Stimulated activated CD4-positive, alpha-beta T cell treated with anti-CD3 and anti-CD28 coated beads, TNF-alpha, amount 100 ng/mL, for 1 hour (primary cell): ENCODE measurements around the gene DHX16.
"Not testable (repeated sequence)": the region's sequence is repeated elsewhere in the genome, so short reads cannot be mapped to it uniquely, and the experiment has no call there.

Source experiments
- DNase-seq, 3 donors: peaks; one replicate each; pipeline ENCODE4 v3.0.0-alpha.2; 2020; ENCODE audit warnings: low read depth in 3 of 3, low spot score in 1 of 3

Gene DHX16

DNA sequence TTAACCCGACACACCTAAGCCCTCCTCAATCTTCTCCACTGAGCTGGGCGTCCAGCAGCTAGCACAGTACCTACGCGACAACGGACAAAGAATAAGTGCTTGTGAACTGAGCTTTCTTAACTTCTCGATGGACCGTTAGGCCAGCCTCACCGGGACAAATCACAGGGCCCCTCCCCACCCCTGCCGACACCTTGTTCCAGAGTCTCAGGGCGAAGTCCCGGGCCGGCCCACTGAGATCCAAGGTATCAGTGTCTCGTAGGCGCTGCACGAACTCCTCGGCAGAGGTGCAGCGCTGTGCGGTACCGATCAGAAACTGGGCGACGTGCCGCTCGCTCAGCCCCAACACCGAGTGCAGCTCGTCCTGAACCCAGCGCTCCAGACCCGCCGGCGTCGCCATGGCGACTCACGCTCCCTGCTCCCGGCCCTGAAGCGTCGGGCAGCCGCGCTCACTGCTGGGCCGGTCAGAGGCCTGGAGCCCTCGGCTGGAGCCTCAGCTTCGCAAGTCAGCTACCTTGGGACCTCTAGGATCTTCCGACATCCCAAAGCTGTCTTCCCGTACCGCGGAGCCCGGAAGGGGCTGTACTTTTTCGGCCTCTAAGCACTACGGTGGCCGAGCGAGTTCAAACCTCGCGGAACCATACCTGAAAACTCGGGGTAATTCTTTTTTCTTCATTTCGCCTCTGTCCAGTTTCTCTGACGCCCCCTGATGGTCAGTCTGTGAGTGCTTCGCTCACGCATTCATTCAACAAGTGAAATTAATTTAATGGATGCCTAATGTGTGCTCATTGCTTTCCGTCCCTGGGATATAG is at the start of gene DHX16:
TSS of gene DHX16 (minus strand) at position 562 of the 809 bp plus-strand sequence. CDS start at position 397, 165 bp downstream.
- DNase-seq = peak; percentile 76 to 83 (median 76)

DNA sequence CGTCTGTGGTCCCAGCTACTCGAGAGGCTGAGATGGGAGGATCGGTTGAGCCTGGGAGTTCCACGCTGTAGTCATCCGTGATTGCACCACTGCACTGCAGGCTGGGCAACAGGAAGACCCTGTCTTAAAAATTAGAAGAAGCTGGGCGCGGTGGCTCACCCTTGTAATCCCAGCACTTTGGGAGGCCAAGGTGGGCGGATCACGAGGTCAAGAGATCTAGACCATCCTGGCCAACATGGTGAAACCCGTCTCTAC is 49.1 kb upstream of the DHX16 start:
- DNase-seq = not testable (repeated sequence)

DNA sequence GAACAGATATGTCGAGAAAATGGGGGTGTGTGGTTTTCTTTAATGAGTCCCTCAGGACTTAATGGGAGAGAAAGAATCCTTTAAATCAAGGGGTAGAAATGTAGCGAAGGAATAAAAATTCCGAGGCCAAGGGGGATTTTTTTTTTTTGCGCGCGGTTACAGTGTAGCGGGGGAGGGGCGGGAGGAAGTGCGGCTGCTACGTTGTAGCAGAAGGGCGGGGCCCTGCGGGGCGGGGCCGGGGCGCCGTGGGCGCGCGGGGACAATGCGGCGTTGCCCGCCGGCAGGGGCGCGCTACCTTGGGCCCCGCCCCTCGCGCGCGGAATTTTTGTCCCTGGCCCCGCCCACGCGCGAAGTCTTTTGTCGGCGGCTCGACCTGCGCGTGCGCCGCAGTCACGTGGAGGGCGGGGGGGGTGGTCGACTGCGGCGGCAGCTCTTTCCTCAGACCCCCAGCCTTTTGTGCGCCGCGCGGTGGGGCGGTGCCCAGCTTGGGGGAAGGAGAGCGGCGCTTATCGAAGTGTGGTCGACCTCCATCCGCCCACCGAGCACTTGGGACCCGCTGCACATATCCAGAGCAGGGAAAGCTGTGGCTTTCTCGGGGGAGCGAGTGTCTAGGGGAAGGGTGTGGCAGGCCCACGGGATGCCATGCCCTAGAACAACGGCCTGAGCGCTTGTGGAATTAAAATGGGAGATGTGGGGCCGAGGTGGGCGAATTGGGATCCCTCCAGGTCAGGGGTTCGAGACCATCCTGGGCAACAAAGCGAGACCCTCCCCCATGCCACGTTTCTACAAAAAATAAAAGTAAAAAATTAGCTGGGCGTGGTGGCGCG is 48.6 kb upstream of the DHX16 start:
- peak; percentile 90 to 98 (median 96) for DNase-seq

DNA sequence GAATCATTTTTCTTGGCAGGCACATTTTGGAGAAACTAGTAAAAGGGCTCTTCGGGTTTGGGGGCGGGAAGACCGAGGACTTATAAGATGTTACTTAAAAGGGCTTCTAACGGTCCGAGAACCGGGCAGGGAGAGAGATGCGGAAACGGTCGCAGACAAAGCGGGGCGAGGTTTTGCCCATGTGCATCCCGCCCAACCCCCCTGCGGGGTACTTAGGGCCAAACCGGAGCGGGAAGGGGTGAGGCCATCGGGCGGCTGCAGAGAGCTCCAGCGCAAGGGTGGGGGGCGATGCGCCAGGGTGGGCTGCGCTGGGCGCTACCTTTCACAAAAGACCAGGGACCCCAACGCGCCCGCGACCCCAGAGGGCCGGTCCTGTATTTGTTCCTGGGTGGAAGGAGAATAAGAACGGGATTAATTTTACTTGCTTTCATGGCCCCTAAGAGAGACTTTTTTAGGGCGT is 48.0 kb upstream of the DHX16 start:
- peak in 1 of 3 donors; percentile 52 for DNase-seq

DNA sequence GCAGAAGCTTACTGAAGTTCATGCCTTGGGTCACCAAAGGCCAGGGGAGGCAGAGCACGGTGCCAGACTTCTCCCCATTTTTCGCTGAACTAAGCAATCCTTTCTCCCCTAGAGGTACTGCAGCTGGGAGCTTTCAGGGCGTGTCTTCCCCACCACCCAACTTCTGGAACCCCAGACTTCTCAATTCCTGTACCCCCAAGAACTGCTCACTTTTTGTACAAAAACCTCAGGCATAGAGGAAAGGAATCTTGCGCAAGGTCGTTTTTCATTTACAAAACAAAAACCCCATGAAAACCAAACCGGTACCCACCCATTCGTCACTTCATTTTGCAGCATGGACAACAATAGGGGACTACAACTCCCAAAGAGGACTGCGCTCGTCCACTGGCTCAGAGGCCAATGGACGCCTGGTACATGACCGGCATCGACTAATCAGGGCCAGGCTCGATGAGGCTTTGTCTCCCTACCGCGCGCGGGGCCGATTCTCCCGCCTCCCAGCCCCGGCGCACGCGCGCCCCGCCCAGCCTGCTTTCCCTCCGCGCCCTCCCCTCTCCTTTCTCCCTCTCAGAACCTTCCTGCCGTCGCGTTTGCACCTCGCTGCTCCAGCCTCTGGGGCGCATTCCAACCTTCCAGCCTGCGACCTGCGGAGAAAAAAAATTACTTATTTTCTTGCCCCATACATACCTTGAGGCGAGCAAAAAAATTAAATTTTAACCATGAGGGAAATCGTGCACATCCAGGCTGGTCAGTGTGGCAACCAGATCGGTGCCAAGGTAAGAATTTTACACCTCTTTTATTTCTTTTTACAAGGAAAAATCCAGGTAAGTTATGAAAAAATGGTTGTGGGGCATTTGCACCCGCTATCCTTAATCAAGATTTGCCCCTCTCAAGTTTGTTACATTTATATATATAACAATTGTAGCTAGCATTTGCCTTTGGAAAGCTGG is 47.3 kb upstream of the DHX16 start, which contains the start of gene TUBB:
TSS of gene TUBB (plus strand) at position 562 of the 947 bp plus-strand sequence. CDS start at position 717, 155 bp downstream.
- peak; percentile 85 to 90 (median 87) for DNase-seq

DNA sequence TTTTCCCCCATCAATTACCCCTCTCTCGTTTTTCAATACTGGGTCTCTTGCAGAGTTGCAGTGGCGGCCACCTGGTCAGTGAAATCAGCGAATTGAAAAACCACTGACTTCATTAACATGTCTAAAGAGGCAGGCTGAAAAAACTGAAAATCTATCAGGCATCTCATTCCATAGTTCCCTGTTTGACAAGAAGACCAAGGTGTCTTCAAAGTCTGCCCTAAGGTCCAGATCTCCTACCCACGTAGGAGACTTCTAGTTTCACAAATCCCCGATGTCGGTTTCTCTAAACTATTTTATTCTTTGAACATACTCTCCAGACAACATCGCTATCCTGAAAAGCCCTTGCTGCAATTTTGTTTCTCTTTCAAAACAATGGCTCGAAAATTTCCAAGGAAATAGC is 46.5 kb upstream of the DHX16 start:
- DNase-seq = no peak

DNA sequence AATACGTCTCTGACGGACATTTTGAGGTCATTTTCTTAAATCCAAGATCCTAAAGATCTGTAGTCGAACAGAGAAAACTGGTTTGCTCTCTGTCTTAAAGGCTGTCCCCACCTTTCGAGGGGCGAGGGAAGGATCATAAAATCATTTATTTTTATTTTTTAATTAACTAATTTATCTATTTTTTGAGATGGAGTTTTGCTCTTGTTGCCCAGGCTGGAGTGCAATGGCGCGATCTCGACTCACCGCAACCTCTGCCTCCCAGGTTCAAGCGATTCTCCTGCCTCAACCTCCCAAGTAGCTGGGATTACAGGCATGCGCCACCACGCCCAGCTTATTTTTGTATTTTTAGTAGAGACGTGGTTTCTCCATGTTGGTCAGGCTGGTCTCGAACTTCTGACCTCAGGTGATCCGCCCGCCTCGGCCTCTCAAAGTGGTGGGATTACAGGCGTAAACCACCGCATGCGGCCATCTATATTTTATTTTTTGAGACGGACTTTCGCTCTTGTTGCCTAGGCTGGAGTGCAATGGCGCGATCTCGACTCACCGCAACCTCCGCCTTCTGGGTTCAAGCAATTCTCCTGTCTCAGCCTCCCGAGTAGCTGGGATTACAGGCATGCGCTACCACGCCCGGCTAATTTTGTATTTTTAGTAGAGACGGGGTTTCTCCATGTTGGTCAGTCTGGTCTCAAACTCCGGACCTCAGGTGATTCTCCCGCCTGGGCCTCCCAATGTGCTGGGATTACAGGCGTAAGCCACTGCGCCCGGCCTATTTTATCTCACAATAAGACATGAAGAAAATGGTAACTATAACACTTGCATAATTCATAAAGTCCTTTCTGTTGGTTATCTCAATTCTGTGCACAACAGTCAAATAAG is 45.3 kb upstream of the DHX16 start:
- DNase-seq = not testable (repeated sequence)

DNA sequence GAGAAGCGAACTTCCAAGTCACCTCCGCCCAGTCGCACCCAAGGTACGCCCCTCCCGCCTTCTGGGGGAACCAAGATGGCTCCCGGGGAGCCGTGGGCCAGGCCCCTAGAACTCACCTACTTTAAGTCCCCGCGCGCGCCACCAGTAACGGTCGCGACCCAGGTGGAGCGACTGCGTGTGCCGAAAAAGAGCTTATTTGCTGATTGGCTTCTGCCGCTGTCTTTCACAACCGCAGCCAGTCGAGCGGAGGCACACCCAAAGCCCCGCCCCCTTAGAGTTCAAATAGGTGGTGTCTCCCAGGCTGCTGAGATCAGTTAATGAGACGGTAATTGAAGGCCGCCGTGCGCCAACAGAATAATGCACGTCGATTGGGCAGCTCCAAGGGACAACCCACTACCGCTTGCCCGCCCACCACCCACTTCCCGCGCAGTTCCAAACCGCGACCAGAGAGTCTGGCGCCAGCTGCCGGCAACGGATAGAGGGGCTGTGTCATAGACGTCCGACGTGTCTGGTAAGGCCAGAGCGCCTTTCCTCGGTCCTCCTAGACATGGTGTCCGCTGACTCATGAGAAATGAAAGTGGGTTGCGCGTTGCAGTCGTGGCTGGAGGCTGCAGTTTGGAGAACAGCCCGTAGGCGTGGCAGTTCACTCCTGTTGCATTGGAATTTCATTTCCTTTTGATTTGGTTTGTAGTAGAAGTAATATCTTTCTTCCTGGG is 44.5 kb upstream of the DHX16 start, which contains the start of gene MDC1:
TSS of gene MDC1 (minus strand) at position 153 of the 716 bp plus-strand sequence. CDS start 2,106 bp downstream, outside the sequence.
- peak; percentile 92 to 99 (median 98) for DNase-seq

DNA sequence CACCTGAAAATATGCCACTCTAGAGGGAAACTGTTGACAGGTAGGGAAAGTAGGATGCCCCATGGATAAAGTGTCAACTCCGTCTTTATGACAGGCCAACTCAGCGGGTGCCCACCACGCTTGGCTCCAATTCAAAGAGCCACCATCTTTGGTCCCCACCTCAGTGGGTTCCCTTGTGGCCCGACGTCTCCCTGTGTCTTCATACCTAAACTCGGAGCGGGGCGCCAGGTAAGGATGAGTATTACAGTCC is 44.0 kb upstream of the DHX16 start:
- DNase-seq = no peak

DNA sequence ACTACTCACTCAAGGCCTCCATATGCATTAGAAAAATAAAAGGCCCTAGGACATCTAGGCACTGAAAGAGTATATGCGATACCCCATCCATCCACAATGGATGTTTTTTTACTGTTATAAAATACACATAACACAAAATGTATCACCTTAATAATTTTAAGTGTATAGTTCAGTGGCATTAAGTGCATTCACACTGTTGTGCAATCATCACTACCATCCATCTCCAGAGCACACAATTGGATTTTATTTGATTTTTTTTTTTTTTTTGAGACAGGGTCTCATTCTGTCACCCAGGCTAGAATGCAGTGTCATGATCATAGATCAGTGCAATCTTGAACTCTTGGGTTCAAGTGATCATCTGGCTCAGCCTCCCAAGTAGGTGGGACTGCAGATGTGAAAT is 41.5 kb upstream of the DHX16 start:
- DNase-seq = no peak

DNA sequence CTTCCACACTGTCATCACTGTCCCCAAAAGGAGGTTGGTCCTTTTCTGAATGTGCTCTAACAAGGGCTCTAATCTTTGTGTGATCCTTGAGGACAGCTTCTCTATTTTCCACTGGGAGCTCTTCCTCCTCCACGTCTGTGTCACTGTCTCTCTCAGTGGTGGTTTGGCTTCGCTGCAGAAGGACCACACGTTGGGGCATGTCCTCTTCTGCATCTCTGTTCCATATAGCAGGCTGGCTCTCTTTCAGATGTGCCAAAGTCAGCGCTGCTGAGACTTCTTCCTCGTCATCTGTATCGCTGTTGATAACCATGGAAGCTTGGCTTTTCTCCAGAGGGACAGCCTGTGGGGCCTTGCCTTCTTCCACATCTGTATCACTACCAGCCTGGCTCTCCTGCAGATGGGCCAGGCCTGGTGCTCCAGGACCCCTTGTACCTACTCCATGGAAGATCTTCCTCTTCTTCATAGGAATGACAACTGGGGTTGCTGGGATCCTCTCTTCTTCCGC is 39.7 kb upstream of the DHX16 start:
- no peak for DNase-seq

DNA sequence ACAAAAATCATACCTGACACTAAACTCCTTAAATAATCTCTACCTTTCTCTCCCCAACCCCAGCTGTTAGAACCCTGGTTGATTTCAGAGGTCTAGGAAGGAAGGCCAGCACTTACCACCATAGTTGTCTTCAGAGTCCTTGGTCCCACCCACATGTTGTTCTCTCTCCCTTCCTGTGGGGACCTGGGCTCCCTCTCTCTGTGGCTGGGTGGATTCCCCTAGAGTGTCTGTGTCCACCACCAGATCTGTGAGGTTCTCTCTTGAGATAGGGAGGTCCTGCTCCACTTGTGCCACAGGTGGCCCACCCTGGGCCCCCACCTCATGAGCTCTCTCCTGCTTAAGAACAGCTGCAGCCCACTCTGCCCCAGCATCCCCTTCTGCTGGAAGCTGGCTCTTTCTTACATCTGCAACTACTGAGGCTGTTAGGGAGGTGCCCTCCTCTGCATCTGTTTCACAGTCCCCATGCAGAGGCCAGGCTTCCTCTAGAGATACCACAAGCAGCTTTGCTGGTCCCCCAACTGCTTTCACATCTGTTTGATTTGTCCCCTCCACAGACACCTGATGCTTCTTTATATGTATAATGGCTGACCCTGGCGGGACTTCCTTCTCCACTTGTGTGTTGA is 39.1 kb upstream of the DHX16 start:
- no peak for DNase-seq

DNA sequence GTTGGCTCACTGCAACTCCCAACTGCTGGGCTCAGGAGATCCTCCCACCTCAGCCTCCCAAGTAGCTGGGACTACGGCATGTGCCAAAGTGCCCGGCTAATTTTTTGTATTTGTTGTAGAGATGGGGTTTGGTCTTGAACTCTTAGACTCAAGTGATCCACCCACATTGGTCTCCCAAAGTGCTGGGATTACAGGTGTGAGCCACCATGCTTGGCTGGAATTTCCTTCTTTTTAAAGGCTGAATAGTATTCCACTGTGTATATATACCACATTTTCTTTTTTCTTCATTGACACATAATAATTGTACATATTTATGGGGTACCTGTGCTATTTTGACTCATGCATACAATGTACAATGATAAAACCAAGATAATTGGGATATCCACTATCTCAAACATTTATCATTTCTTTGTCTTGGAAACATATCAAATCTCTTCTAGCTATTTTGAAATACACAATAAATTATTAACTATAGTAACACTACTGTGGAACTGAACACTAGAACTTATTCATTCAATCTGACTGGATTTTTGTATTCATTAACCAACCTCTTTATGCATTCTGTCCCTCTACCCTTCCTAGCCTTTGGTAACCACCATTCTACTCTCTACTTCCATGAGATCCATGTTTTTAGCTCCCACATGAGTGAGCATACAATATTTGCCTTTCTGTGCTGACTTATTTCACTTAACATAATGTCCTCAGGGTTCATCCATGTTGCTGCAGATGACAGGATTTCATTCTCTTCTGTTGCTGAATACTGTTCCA is 36.5 kb upstream of the DHX16 start:
- DNase-seq = no peak

DNA sequence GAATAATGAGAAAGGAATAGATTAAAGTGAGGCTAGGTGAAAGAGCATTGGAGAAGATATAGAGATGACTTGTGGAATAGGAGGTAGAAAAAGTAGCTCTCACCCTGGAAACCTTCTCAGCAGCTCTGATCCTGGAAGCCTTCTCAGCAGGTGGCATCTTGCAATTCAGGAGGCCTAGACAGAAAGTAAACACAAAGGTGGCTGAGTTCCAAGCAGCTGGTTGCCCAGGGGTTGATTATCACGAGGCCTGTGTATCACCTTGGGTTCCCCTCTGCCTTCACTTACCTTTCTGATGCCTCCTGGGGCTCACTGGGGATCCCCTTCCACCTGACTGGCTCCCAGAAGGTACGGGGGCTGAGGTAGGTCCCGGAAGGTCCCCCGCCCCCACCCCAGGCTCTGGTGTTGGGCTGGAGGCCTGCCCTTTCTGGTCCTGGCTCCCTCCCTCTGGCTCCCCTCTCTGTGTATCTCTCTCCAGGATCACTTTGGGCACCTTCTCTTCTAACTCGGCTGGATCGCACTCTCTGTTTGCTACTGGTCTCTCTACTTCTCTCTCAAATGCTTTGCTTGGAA is 34.6 kb upstream of the DHX16 start:
- DNase-seq = no peak

DNA sequence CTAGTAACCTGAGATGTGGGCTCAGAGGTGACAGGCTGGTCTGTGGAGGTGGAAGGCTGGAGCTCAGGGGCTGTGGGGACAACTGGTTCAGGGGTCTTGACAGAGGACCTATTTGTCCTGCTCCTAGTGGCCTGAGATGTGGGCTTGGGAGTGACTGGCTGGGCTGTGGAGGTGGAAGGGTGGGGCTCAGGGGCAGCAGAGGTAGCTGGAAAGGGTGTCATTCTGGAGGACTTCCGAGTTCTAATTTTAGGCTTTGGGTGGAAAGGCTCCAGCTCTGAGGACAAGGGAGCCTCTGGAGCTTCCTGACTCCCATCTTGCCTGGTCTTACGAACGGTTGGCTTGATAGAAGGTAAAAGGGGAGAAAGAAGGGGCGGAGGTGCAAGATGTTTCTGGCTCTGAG is 32.8 kb upstream of the DHX16 start:
- no peak for DNase-seq

DNA sequence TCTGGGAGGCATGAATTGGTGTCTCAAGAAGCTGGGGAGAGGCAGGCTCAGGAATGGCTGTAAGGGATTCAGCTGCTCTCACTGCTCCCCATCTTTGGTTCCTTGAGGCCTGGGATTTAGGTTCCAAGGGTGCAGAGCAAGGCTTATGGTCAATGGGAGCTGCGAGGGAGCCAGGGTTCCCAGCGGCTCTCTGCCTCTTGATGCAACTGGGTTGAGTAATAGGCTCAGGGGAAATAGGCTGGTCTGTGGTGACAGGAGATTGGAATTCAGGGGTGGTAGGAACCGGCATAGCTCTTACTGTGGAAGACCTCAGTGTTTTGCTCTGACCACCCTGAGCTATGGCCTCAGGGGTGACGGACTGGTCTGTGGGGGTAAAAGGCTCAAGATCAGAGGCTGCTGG is 31.0 kb upstream of the DHX16 start:
- no peak for DNase-seq

DNA sequence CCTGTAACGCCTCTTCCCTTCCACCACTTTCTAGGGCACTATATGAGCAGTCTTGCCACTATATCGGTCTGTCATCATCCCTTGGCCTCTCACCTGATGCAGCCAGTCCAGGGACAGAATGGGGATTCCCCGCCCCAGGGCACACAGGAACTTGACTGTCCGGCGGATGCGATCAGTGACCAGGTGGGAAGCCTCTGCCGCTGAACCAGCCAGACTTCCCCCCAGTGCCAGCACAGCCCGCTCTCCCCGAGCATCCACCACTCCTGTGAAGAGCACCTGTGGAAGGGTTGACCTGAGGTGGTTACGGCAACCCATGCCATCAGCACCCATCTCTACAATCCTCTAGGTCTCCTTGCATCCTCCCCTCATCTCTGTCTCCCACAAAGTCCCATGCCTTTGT is 30.2 kb upstream of the DHX16 start:
- DNase-seq = no peak

DNA sequence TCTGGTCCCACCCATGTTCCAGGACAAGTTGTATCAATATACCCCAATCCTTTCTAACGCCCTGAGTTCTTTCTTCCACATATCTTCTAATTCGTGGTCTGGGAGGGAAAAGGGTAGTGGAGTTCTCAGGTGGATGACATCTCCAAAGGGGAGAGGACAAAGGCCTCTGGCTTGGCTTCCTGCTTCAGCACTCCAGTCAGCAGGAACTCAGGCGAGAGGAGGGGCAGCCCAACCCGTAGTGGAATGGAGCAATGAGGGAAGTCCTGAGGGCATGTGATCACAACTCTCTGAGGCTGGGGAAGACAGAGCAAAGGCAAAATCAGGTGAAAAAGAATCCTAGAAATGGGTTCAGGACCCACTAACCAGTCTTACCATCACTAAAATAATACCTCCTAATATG is 27.5 kb upstream of the DHX16 start:
- no peak for DNase-seq
